Endodermal cell (in vitro differentiated cells): ENCODE data around the gene PRDX1. TPM values are rescaled to one million over a fixed set of nuclear protein-coding genes. Genes with fewer than 3 reads are reported as not detected.
"Not testable (repeated sequence)": the region's sequence is repeated elsewhere in the genome, so short reads cannot be mapped to it uniquely, and the experiment has no call there.

Experiments
- DNase-seq: peaks from one replicate; pipeline ENCODE4 v3.0.0-alpha.2; 2017
- H3K27ac ChIP-seq: 2 replicates; pipeline ENCODE4 v1.5.1; 2013; ENCODE audit warnings: mild to moderate bottlenecking, low read depth, low read length, moderate library complexity
- H3K27me3 ChIP-seq: 2 replicates; pipeline ENCODE4 v1.6.1; 2013; ENCODE audit warnings: mild to moderate bottlenecking, low read length, moderate library complexity; ENCODE audit not compliant: insufficient read depth, control insufficient read depth, poor library complexity, severe bottlenecking
- H3K36me3 ChIP-seq: 2 replicates; pipeline ENCODE4 v1.7.0; 2013; ENCODE audit warnings: mild to moderate bottlenecking, low read length, moderate library complexity; ENCODE audit not compliant: control insufficient read depth, insufficient read depth
- H3K4me1 ChIP-seq: one replicate; pipeline ENCODE4 v1.7.0; 2013; ENCODE audit warnings: low read length; ENCODE audit not compliant: control insufficient read depth, insufficient read depth
- H3K4me3 ChIP-seq: 2 replicates; pipeline ENCODE4 v1.5.1; 2013; ENCODE audit warnings: mild to moderate bottlenecking, low read length, moderate library complexity
- H3K9ac ChIP-seq: 2 replicates; pipeline ENCODE4 v1.6.1; 2013; ENCODE audit warnings: mild to moderate bottlenecking, low read length, moderate library complexity; ENCODE audit not compliant: poor library complexity, severe bottlenecking; ENCODE audit errors: extremely low read depth
- H3K9me3 ChIP-seq: 2 replicates; pipeline ENCODE4 v1.6.1; 2013; ENCODE audit warnings: mild to moderate bottlenecking, low read length, moderate library complexity; ENCODE audit not compliant: control insufficient read depth
- H3K27ac Mint-ChIP-seq: 2 replicates; pipeline ENCODE4 v1.8.0; 2020; ENCODE audit warnings: mixed read lengths
- H3K27me3 Mint-ChIP-seq: 2 replicates; pipeline ENCODE4 v1.8.0; 2021; ENCODE audit warnings: mild to moderate bottlenecking, mixed read lengths; ENCODE audit not compliant: insufficient read depth
- H3K36me3 Mint-ChIP-seq: 2 replicates; pipeline ENCODE4 v1.8.0; 2020; ENCODE audit warnings: low read depth, mixed read lengths
- H3K4me1 Mint-ChIP-seq: 2 replicates; pipeline ENCODE4 v1.8.0; 2020; ENCODE audit warnings: mixed read lengths
- H3K4me3 Mint-ChIP-seq: 2 replicates; pipeline ENCODE4 v1.8.0; 2020; ENCODE audit warnings: mild to moderate bottlenecking, moderate library complexity, mixed read lengths
- H3K9me3 Mint-ChIP-seq: 2 replicates; pipeline ENCODE4 v1.8.0; 2020; ENCODE audit warnings: mild to moderate bottlenecking, mixed read lengths
- CTCF ChIP-seq: fragments of 200-600 bp; sonication (generic); conservative IDR thresholded peaks from 2 replicates; pipeline ENCODE4 v1.5.0; 2021; ENCODE audit warnings: antibody characterized with exemption, mild to moderate bottlenecking
- WGBS, 2 experiments: methylation state at CpG; one replicate each; pipeline versions ENCODE4 v1.1.5 to v1.1.7; 2013; ENCODE audit warnings: missing lambda C conversion rate in 2 of 2, mixed read lengths in 1 of 2; ENCODE audit not compliant: insufficient coverage in 1 of 2, insufficient read length in 1 of 2; 5-methylcytosine and 5-hydroxymethylcytosine counted together
- total RNA-seq, 2 donors: library from RNA; stranded (reverse); fragmentation: NEBNext Ultra II Directional in 1 of 2; extraction: Animal tissue kit (Norgen Biotek cat#: 25700) in 1 of 2; gene quantifications; 2 replicates in 1 of 2; 3 replicates in 1 of 2; pipeline ENCODE4 v1.2.1, GENCODE V29; 2021

PRDX1 gene
- total RNA-seq, 2 donors from 2014 or later, result 872 to 949 TPM

- Mint-ChIP-seq H3K27ac (no peak overlapping the region), H3K4me1 (peaks cover 47% of the 10 kb centered on the region), H3K27me3 (no peaks in the 10 kb centered on the region), H3K4me3 (peak overlapping the region; percentile 96), H3K9me3 (no peaks in the 10 kb centered on the region), H3K36me3 (peaks cover 43% of the 10 kb centered on the region)
- H3K9ac ChIP-seq, result peak overlapping the region; percentile 97
- no peaks in the 10 kb centered on the region for H3K27me3 ChIP-seq
- H3K27ac ChIP-seq, result no peak overlapping the region
- no peaks in the 10 kb centered on the region for H3K9me3 ChIP-seq
- no peak for TF ChIP-seq CTCF
- H3K4me1 ChIP-seq, result peaks cover 16% of the 10 kb centered on the region
- H3K36me3 ChIP-seq, result peaks cover 48% of the 10 kb centered on the region
- 94% methylated on average over 1 of the region's 1 CpG; no CpG with 5 or more reads in 1 of the 2 experiments for WGBS, 2 experiments
- no peak for DNase-seq
- peak overlapping the region; percentile 92 for H3K4me3 ChIP-seq
These were observed 2.8 kb downstream of the PRDX1 start for GRCh38 chr1:45518910-45519309.

- not testable (repeated sequence) for H3K27ac ChIP-seq, H3K4me3 Mint-ChIP-seq
These were observed 3.3 kb downstream of the PRDX1 start for GRCh38 chr1:45518366-45518765.

GRCh38 chr1:45516465-45516864, 5.2 kb downstream of the PRDX1 start:
- Mint-ChIP-seq H3K27ac (peak overlapping the region; percentile 61), H3K9me3 (no peaks in the 10 kb centered on the region), H3K4me1 (peaks cover 46% of the 10 kb centered on the region), H3K4me3 (no peak overlapping the region), H3K27me3 (no peaks in the 10 kb centered on the region), H3K36me3 (peaks cover 59% of the 10 kb centered on the region)
- Histone ChIP-seq H3K4me3 (peak overlapping the region; percentile 55), H3K9ac (no peak overlapping the region), H3K9me3 (no peaks in the 10 kb centered on the region), H3K4me1 (peaks cover 20% of the 10 kb centered on the region), H3K36me3 (peaks cover 68% of the 10 kb centered on the region), H3K27ac (no peak overlapping the region), H3K27me3 (no peaks in the 10 kb centered on the region)
- no peak for DNase-seq
- no peak for TF ChIP-seq CTCF
- WGBS, 2 experiments, result 93 to 94% methylated on average over 3 to 4 of the region's 4 CpGs

More at GRCh38 chr1:45518366-45518765, 3.3 kb downstream of the PRDX1 start:
- H3K27me3 ChIP-seq, H3K9me3 ChIP-seq, H3K27me3 Mint-ChIP-seq, H3K9ac ChIP-seq, H3K9me3 Mint-ChIP-seq, H3K27ac Mint-ChIP-seq, DNase-seq: not testable (repeated sequence)
- Histone ChIP-seq H3K4me3 (peak overlapping the region; percentile 92), H3K36me3 (peaks cover 49% of the 10 kb centered on the region), H3K4me1 (peaks cover 16% of the 10 kb centered on the region)
- Mint-ChIP-seq H3K4me1 (peaks cover 52% of the 10 kb centered on the region), H3K36me3 (peaks cover 49% of the 10 kb centered on the region)
- 80% methylated on average over 2 of the region's 4 CpGs; no CpG with 5 or more reads in 1 of the 2 experiments for WGBS, 2 experiments

- Mint-ChIP-seq H3K9me3 (no peaks in the 10 kb centered on the region), H3K4me1 (peaks cover 46% of the 10 kb centered on the region), H3K4me3 (no peak overlapping the region), H3K27me3 (no peaks in the 10 kb centered on the region), H3K27ac (no peak overlapping the region), H3K36me3 (peaks cover 64% of the 10 kb centered on the region)
- TF ChIP-seq CTCF, result no peak
- Histone ChIP-seq H3K36me3 (peaks cover 73% of the 10 kb centered on the region), H3K27me3 (no peaks in the 10 kb centered on the region), H3K4me1 (peaks cover 20% of the 10 kb centered on the region), H3K9me3 (no peaks in the 10 kb centered on the region), H3K4me3 (peak overlapping the region; percentile 55), H3K27ac (no peak overlapping the region), H3K9ac (no peak overlapping the region)
- WGBS, 2 experiments, result 96 to 100% methylated on average over 2 to 3 of the region's 3 CpGs
- DNase-seq, result no peak
These were observed 5.6 kb downstream of the PRDX1 start for GRCh38 chr1:45516036-45516435.

GRCh38 chr1:45513532-45514260, 8.0 kb downstream of the PRDX1 start:
- H3K4me1 Mint-ChIP-seq, result peaks cover 39% of the 10 kb centered on the region
- H3K27me3 Mint-ChIP-seq, H3K4me3 ChIP-seq, H3K9me3 Mint-ChIP-seq, DNase-seq, H3K27me3 ChIP-seq, H3K27ac ChIP-seq, H3K9me3 ChIP-seq: not testable (repeated sequence)
- Histone ChIP-seq H3K9ac (peak overlapping the region; percentile 49), H3K4me1 (peaks cover 20% of the 10 kb centered on the region), H3K36me3 (peaks cover 86% of the 10 kb centered on the region)
- H3K27ac Mint-ChIP-seq, result peak overlapping the region; percentile 85
- H3K36me3 Mint-ChIP-seq, result peaks cover 77% of the 10 kb centered on the region
- 67 to 73% methylated on average over 1 to 8 of the region's 9 CpGs for WGBS, 2 experiments
- peak overlapping the region; percentile 18 for H3K4me3 Mint-ChIP-seq
